NCI-H226 (cell line): ENCODE measurements around the gene METTL8.
"Not testable (repeated sequence)": the region's sequence is repeated elsewhere in the genome, so short reads cannot be mapped to it uniquely, and the experiment has no call there.

Experiments used
- DNase-seq: peaks from one replicate; pipeline ENCODE4 v3.0.0-alpha.2; 2015

METTL8 gene

GRCh38 chr2:171341394-171342066 is 92.3 kb downstream of the METTL8 start:
- DNase-seq = no peak

GRCh38 chr2:171334946-171335345 is 98.8 kb downstream of the METTL8 start:
- DNase-seq = no peak

GRCh38 chr2:171334171-171334570 is 99.6 kb downstream of the METTL8 start:
- no peak for DNase-seq

- DNase-seq = no peak
Measured at GRCh38 chr2:171330155-171330956, 103.4 kb downstream of the METTL8 start.

- no peak for DNase-seq
Measured at GRCh38 chr2:171327043-171327496, 106.7 kb downstream of the METTL8 start.

- no peak for DNase-seq
Measured at GRCh38 chr2:171325886-171326585, 107.8 kb downstream of the METTL8 start.

GRCh38 chr2:171323971-171324528 is 109.7 kb downstream of the METTL8 start:
- DNase-seq = no peak

GRCh38 chr2:171322928-171323327 is 110.9 kb downstream of the METTL8 start:
- no peak for DNase-seq

- no peak for DNase-seq
Measured at GRCh38 chr2:171320731-171321130, 113.1 kb downstream of the METTL8 start.

GRCh38 chr2:171320208-171320621 is 113.6 kb downstream of the METTL8 start:
- DNase-seq = no peak

- no peak for DNase-seq
Measured at GRCh38 chr2:171319164-171319810, 114.5 kb downstream of the METTL8 start.

GRCh38 chr2:171318463-171318934 is 115.3 kb downstream of the METTL8 start:
- no peak for DNase-seq

GRCh38 chr2:171317492-171318125 is 116.2 kb downstream of the METTL8 start:
- DNase-seq = no peak

- no peak for DNase-seq
Measured at GRCh38 chr2:171316755-171317337, 116.9 kb downstream of the METTL8 start.

GRCh38 chr2:171316220-171316619 is 117.6 kb downstream of the METTL8 start:
- no peak for DNase-seq

- no peak for DNase-seq
Measured at GRCh38 chr2:171315781-171316180, 118.0 kb downstream of the METTL8 start.

- not testable (repeated sequence) for DNase-seq
Measured at GRCh38 chr2:171312182-171312581, 121.6 kb downstream of the METTL8 start.

- DNase-seq = not testable (repeated sequence)
Measured at GRCh38 chr2:171311589-171311988, 122.2 kb downstream of the METTL8 start.

- DNase-seq = no peak
Measured at GRCh38 chr2:171310889-171311288, 122.9 kb downstream of the METTL8 start.

GRCh38 chr2:171309455-171310286 is 124.1 kb downstream of the METTL8 start:
- no peak for DNase-seq
